ENCODE data around the gene XBP1.
A peak's percentile ranks its signal among the peaks of the same experiment; 100 is the strongest.
"Not testable (repeated sequence)": the region's sequence is repeated elsewhere in the genome, so short reads cannot be mapped to it uniquely, and the experiment has no call there.

XBP1 gene

DNA sequence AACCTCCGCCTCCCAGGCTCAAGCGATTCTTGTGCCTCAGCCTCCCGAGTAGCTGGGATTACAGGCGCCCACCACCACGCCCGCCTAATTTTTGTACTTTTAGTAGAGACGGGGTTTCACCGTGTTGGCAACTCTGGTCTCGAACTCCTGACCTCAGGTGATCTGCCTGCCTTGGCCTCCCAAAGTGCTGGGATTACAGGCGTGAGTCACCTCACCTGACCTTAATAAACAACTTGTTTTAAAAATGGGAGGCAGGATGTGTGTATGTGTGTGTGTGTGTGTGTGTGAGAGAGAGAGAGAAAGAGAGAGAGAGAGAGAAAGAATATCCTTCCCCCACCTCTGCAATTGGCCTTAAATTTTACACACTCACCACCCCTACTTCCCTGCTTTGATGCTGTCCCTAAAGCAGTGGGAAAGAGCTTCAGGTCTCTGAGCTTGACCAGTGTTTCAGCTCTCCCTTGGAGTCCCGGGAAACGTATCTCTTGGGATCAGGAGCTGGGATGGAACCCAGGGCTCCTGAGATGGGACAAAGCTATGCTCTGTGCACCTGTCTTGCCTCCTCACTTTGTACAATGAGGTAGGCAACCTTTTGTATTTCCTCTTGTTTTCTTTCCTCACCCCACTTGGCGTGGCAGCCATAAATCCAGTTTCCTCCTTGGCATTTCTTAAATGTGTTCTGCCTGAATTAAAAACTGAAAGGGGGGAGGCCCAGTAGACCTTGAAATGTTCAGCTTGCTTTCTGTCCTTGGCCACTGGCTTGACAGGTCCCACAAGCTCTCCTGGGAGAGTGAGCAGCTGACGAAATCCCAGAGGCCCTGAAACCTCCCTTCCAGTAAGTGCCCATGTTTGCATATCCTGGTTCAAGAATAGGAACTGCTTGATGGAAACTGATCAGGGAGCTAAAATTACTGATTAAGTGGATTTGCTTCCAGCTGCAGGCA is 17.8 kb upstream of the XBP1 start:
- no peak for DNase-seq

GRCh38 chr22:28817064-28817463 is 16.7 kb upstream of the XBP1 start:
- DNase-seq: no peak

- no peak for DNase-seq
Observed at GRCh38 chr22:28815729-28816128, 15.4 kb upstream of the XBP1 start.

DNA sequence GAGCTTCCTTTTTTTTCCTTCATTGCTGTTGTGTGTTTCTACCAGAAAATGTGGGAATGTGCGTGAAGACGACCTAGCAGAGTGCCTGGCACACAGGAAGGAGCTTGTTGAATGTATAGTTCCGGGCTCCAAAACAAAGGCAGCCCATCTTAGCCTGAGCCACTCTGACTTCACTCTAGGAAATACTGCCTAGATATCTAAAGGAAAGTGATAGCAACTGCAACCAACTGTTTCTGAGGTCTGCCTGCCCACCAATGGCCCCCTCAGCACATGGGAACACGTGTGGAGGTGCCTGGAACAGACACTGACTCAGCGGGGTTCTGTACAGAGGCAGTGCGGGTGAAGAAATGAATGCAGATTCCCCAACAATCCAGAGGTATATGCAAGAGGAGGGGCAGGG is 14.7 kb upstream of the XBP1 start:
- DNase-seq: no peak

- no peak for DNase-seq
Observed at GRCh38 chr22:28813772-28814518, 13.6 kb upstream of the XBP1 start.

GRCh38 chr22:28812516-28812915 is 12.1 kb upstream of the XBP1 start:
- DNase-seq: no peak

- DNase-seq: no peak
Observed at GRCh38 chr22:28810821-28811491, 10.6 kb upstream of the XBP1 start.

DNA sequence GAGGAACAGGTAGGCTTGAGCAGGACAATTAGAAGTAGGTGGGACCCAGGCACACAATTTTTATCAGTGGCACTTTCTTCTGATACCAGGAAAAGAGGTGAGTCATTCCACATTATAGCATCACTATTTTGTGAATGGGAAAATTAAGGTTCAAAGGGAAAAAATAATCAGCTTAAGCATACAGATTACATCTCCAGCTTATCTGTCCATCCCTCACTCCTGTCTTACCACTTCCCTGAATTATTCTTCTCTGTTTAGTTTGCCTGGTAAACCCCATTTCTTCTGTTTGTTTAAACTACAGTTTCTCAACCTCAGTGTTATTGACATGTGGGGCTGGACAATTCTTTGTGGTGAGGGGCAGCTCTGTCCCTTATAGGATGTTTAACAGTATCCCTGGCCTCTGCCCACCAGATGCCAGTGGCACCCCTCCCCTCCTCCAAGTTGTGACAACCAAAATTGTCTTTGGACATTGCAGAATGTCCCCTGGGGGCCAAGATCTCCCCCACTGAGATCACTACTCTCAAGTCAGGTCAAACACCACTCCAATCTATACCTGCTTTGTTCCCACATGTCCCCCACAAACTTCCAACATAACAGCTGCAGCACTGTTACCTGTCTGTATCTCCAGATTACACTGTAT is 8.5 kb upstream of the XBP1 start:
- no peak for DNase-seq

GRCh38 chr22:28805426-28805825 is 5.1 kb upstream of the XBP1 start:
- not testable (repeated sequence) for DNase-seq

DNA sequence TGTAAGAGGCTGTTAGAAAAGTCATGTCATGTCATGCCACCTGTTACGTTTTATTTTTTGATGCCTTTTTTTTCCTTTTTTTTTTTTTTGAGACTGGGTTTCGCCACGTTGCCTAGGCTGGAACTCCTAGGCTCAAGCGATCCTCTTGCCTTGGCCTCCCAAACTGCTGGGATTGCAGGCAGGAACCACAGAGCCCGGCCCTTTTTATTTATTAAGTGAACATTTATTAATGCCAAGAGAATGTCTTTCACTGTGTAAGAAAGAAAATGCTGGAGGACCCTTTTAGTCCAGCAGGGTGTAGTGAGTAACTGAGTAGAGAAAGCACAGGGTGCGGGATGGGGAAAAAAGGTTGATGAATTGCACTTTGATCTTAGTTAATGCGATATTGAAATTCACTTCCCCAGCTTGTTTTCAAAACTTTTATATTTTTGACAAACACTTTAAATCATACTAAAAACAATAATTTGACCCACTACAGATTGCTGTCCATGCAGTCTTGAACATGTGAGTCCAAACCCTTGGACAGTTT is 2.3 kb upstream of the XBP1 start:
- DNase-seq: no peak

- DNase-seq: no peak
Observed at GRCh38 chr22:28801845-28802594, 1.7 kb upstream of the XBP1 start.

GRCh38 chr22:28799606-28800307 is 612 bp downstream of the XBP1 start:
- no peak for DNase-seq

DNA sequence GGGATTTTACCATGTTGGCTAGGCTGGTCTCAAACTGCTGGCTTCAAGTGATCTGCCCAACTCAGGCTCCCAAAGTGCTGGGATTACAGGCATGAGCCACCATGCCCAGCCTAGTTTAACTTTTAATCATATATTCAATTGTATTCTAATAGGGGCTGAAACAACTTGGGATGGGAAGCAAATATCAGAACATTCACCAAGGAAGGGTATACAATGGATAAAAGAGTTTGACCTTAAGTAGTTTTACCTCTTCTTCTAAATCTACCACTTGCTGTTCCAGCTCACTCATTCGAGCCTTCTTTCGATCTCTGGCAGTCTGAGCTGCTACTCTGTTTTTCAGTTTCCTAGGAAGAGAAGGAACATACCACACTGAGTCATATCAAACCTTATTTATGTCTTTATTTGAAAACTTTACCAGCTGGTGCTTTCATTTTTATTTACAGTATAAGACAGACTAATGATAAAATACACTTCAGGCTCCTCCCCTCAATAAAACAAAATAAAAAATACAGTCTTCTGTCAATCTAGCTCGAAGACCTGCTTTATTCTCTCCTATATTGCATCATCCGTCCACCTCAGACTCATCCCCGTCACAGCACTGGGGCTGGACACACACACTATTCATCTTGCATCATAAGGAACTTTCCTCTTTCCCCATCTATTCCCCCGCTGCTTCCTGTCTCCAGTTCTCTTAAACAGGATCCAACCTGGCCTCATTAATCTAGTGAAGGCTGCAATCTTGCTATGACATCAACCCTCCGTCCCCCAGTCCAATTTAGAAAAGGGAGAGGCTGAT is 1.4 kb downstream of the XBP1 start:
- peak; percentile 17 for DNase-seq

DNA sequence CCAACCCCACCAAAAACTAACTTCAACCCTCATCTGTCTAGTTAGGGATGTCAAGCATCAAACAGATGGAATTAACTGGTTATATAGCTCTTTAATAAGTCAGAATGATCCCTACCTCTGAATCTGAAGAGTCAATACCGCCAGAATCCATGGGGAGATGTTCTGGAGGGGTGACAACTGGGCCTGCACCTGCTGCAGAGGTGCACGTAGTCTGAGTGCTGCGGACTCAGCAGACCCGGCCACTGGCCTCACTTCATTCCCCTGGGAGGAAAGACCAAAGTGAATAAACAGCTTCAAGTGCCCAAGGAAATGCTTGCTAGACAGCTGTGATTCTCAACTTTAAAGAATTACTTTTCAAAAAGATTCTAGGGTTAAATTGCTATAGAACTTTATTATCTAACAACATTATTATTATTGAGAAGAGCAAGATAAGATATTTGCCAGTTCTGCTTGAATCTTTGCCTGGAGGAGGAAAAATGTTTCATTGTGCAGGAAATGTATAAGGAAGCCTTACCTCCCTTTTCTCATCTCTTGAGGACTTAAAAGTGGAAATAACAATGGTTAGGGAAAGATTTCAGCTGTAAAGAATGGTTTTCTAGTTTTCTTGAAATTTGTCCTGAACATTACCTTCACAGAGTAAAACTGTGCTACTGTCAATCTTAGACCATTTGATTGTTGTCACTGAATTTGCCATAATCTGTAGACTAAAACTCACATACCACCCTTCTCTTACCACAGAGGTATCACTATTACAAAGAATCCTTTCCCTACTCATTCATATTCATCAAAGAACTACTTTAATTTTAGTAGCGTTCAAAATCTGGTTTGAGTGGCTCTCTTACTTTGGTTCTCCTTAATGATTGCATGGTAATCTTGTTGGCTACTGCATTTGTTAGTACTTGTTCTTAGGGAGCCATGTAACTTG is 4.2 kb downstream of the XBP1 start:
- DNase-seq: no peak

- DNase-seq: no peak
Observed at GRCh38 chr22:28795071-28795693, 5.2 kb downstream of the XBP1 start.

DNA sequence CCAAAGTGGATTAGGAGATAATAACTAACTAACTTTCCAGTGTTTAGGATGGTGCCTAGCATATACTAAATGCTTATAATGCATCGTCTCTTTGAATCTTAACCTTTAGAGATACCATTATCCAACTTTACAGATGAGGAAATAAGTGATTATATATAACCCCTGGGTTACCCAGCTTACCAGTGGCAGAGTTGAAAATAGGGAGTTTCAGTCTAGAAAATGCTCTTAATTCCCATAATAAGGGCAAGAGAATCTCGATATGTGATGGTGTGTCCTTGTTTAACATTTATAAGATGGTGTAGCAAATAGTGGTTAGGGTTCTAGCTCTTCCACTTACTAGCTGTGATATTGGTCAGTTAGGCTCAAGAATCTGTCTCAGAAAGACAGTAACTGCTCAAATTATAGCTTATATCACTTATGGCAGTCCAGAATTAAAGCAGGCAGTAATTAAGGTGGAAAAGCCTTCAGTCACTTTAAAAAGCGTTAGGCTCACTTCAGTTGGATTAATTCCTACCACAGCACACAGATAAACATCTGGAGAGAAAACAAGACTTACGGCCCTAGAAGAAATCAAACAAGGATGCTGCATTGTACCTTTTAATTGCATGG is 6.3 kb downstream of the XBP1 start:
- DNase-seq: no peak

GRCh38 chr22:28792491-28793383 is 7.6 kb downstream of the XBP1 start:
- DNase-seq: no peak
